HG03039 (cell line): ENCODE results near the gene RIPK3.
A peak's percentile ranks its signal among the peaks of the same experiment; 100 is the strongest.

ENCODE experiments used
- ATAC-seq: cut with Tn5 transposase; IDR thresholded peaks from one replicate; pipeline ENCODE4 v1.9.1; 2021; ENCODE audit warnings: mild to moderate bottlenecking, moderate library complexity; ENCODE audit not compliant: unreplicated experiment

RIPK3 gene

DNA sequence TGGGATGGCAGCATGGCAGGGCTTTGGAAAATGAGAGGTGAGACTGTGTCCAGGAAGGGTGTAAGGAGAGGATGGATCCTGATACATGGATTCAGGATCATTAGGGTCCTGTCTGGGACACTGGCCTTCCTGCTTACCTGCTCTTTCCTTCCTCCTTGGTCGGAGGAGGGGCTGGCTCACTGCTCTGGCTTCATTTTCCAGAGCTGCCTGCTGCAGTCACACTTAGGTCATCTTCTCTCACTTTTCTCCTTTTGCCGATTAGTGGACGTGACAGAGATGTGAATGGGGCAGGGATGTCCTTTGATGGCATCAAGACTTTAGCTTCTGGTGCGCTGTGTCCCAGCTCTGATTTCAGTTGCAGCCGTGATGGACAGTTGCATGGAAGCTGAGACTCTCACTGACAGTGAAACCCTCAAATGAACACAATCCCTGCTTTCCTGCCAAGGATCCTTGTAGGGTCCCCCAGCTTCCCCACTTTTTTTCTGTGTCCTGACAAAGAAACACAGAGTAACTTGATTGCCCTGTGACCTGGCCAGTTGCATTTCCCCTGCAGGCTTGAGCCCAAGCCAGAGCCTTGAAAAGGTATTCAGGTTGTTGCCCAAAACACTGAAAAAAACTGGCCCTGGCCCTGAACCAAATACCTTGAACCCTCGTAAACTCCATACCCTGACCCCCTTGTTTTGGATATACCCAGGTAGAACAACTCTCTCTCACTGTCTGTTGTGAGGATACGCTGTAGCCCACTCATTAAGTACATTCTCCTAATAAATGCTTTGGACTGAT, 31.3 kb downstream of the RIPK3 start:
- no peak for ATAC-seq

DNA sequence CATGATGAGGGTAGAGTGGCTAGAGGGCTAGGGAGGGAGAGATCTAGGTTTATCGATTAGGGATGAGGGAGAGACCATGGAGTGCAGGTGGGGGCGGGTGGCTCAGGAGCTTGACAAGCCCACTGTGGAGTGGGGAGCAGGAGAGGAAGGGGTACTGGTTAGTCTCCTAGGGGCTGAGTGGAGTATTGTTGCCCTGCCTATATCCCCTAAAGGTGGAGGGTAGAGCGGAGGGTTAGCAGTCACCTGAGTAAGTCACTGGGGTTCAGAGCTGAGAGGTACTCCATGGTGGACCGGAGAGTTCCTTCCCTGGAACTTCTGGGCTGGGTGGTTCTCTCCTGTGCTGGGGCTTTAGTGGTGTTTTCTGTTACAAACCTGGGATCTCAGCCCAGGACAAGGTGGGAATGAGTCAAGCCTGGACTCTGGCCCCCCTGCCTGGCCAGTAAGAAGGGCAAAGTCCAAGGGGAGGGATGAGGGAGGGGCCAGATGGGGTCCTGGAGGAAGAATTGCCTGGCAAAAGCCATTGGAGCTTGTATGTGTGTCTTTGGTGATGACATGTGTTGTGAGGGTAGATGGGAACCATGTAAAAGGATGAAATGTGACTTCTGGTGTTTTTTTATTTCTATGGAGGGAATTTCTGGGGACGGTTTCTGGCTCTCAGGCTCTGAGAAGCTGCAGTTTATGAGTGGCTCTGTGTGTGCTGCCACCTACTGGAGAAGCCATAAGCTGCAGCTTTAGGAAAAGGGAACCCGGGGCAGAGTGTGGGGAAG, 32.0 kb downstream of the RIPK3 start, which contains the start of gene CIDEB:
Gene CIDEB (minus strand): TSS at position 403 of the 767 bp plus-strand sequence. CDS start 119 bp downstream, at position 284.
- ATAC-seq: no peak

DNA sequence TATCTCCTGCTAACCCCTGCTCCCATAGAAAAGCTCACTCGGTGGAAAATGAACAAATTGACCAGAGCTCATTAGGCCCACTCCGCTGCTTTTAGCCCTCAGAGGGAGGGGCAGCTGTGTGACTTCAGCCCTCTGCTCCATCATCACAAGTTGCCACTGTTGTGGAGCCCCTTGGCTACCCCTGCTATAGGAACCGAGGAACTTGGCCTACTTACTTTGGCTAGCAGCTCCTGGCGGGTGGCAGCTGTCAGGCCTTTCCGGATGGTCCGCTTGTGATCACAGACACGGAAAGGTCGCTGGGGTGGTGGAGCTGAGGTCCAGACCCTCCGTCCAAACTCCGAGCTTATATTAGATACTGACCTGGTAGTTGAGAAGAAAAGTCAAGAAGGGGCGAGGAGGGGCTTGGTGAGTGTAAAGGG, 32.6 kb downstream of the RIPK3 start:
- no peak for ATAC-seq

DNA sequence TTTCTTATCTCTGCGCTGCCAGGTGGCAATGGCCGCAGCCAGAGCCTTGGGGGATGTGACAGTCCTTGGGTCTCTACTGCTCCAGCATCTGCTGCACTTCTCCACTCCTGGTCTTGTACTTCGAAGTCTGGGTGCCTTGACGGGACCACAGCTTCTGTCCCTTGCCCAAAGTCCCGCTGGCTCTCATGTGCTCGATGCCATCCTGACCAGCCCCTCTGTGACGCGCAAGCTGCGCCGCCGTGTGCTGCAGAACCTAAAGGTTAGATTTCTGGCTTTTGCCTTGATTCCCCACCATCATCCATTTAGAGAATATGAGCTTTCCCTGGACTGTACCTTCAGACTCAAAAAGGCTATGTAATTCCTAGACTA, 35.8 kb downstream of the RIPK3 start:
- ATAC-seq: no peak

DNA sequence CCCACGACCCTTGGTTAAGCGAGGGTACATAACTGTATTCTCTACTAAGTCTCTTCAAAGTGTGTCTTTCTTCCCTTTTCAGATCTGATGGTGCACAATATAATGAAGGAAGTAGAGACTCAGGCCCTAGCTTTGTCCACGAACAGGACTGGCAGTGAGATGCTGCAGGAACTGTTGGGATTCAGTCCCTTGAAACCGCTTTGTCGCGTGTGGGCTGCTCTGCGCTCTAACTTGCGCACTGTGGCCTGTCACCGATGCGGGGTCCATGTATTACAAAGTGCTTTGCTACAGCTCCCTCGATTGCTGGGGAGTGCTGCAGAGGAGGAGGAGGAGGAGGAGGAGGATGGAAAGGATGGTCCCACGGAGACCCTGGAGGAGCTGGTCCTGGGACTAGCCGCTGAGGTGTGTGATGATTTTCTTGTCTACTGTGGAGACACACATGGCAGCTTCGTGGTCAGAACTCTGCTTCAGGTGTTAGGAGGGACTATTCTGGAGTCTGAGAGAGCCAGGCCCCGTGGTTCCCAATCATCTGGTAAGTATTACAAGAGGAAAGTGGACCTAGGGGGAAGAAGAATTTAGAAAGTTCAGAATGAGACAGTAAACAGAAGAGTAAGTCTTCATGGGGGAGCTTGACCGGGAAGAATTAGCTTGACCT, 39.3 kb downstream of the RIPK3 start:
- ATAC-seq: no peak

DNA sequence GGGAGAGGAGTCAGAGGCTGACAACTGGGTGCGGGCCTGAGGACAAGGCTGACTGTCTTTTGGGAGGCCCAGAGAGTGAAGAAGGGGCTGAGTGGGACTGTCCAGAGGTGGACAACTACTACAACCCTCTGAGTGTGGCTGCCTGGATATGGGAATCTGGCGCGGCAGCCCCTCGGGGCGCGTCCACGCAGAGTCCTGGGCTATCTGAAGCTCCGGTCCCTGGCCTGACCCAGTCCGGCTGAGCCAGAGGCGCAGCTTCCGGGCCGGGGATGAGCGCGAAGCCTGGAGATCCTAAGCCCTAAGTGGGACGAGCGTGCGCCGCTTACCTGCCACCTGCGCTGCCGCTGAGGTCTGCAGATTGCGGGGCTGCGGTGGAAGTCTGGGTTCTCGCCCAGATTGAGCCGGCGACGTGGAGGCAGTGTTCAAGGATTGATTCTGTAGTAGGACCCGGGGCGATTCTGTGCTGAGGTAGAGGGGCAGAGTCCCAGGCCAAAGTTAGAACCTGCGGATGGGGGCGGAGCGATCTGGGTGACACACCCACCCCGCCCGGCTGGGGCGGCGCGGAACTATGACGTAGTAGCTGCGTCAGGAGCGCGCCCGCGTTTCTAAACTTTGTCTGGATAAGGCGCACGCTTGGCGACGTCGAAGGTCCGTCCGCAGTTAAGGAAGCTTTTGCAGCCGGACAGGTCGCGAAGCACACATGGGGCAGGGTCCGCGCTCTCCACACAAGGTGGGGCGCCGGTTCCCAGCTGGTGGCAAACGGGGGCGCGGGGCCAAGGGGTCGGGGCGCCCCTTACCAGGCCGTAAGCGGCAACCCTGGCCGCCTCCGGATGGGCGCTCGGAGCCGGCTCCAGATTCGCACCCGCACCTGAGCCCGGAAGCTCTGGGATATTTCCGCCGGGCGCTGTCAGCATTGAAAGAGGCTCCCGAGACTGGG, 40.3 kb downstream of the RIPK3 start, which contains the start of the genes DHRS1 and NOP9:
Gene DHRS1 (minus strand): TSS at position 526 of the 937 bp plus-strand sequence. CDS start 674 bp downstream, outside the sequence.
Gene NOP9 (plus strand): TSS at position 596 of the 937 bp plus-strand sequence. CDS start 105 bp downstream, at position 701.
- peak; percentile 59 for ATAC-seq

DNA sequence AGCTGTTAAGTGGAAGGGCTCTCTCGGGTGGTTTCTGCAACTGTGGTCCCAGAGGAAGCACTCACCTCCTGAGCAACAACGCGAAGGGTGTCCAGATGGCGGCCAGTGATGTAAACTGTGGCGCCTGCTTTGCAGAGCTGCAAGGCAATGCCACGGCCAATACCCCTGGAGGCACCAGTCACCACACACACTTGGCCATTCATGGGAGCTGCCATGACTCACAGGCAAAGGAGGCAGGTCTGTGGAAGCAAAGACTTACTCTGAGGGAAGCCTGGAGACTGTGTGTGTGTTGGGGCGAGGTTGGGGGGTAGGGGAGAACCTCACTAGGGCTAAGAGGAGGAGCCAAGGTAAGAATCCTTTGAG, 40.9 kb downstream of the RIPK3 start:
- ATAC-seq: no peak

DNA sequence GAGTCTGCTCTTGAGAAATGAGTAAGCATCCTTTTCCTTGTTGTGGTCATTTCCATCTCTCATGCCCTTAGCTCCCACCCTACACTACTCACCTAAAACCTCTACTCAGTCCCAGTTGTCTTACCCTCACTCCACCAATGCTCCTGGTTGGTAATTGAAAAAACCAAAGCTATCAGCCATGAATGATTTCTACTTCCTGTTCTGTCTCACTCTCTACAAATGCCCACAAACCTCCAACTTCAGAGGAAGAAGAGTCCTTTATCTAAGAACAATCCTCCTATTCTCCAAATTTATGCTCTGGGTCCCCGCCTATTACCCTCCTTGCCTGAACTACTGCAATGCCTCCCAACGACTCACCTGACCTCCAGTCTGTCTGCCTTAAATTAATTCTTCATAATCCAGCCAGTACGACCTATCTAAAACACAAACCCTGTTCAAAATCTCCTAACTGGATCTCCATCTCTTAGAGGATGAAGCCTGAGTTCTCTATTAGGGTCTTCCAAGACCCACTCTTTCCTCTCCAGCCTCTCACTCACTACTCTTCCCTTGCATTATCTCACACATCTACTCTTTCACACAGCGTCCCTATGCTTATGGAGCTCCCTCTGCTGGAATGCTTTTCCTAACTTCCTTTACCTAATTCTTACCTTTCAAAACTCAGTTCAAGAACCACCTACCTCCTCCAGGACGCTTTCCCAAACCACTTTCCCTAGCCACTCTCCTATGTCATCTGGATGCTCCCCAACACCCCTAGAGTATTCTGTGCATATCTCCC, 42.4 kb downstream of the RIPK3 start:
- no peak for ATAC-seq

DNA sequence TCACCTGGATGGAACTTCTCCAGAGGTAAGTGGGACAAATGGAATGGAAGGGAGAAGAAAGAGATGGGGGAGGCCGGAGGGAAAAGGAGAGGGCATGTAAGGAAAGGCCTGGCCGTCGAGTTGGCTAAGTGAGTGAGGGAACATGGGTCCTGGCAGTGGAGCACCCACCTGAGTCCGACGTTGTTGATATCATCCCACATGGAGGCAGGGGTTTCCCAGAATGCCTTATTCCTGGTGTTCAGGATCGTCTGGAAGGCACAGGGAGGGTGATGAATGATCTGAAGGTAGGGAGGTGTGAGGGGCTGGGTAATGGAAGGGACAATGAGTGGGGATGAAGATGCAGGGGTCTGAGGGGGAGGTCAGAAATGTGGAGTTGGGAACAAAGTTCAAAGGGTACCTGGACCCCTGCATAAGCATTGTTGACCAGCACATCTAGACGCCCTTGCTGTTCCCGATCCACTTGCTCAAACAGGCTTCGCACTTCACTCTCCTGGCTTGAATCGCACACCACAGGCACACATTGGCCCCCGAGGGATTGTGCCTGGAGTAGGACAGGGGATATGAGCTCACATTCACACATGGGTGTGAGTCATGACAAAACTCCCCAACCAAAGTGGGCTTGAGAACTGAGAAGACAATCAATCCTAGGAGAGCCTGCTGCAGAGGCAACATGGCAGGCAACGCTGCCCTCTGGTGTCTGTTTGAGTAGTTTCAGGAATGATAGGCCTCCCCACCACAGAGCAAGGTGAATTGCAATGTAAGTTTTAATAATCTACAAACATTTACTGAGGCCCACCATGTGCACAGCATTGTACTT, 43.2 kb downstream of the RIPK3 start:
- no peak for ATAC-seq

DNA sequence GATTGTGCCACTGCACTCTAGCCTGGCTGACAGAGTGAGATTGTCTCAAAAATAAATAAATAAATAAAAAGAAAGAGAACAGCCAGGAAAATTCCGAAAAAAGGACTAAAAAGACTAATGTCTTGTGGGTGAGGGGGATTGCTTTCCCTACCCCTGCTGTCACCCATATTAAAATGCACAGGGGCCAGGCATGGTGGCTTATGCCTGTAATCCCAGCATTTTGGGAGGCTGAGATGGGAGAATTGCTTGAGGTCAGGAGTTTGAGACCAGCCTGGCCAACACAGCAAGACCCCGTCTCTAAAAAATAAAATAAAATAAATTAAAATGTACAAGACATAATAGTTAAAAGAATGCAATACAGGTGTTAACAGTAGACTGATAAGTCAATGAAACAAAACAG, 46.3 kb downstream of the RIPK3 start:
- no peak for ATAC-seq

DNA sequence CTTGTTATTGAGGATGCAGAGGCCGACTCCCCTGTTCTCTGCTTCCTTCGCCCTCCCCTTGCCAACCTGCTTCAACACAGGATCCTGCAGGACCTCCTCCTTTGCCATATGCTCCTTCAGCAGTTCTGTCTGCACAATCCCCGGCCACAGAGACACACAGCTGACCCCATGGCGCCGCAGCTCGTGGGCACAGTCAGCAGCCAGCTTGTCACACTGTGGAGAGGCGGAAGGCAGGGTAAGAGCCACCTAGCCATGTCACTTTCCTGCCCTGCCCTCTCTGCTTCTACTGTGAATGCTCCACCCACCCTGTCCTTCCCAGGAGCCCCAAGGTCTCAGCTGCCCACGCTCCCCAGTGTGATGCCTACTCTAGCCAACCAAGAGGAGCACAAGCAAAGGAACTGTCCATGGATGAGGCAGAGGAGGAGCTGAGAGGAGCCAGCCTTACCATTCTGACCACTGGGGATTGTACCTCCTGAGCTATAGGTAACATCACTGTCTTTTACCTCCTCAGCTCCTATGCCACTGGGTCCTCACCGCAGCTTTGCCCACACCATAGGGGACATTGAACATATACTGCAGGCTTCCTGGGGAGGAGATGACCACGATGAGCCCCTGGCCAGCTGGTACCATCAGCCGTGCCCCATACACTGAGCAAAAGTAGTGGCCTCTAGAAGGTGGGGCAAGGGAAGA, 47.5 kb downstream of the RIPK3 start:
- no peak for ATAC-seq

DNA sequence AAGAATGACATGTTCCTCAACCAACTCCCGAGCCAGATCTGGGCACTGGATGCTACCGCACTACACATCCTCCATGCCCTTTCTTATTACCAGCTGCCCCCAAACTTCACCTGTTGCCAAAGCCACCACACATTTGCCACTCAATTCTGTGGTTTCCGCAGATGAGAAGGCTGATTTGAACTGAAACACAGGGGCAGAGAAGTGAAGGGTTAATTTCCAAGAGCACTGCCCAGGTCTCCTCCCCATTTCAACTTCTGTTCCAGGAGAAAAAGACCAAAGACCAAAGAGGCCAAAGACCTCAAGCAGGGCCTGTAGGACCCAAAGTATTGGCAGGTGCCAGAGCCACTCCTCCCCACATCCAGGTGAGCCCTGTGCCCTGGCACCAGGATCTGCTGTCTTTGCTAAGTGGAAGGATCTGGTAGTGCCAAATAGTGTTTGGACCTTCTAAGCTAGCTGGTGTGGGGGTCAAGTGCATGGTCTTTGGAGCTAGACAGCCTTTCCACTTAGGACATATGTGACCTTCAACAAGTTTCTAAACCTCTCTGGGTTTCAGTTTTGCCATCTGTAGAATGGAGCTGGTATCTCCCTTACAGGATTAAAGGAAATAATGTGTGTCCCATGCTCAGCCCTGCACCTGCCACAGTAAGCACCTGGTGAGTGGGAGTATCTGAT, 48.2 kb downstream of the RIPK3 start:
- ATAC-seq: no peak

DNA sequence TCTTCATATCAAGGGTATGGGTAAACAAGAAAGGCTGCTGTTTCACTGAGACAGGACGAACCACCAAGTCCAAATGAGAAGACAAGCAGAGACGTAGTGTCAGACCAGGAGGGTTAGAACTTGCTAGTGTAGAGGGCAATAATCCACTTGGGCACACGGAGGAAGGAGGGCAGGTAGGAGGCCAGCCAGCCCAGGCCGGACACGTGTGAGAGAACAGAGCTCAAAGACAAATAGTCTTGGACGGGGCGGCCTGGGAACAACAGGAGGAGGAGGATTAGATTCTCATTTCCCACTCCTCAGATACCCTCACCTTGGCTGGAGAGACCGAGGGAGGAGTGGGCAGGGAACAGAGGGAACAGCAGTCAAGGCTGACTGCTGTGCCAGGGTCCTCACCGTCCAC, 49.0 kb downstream of the RIPK3 start:
- no peak for ATAC-seq

DNA sequence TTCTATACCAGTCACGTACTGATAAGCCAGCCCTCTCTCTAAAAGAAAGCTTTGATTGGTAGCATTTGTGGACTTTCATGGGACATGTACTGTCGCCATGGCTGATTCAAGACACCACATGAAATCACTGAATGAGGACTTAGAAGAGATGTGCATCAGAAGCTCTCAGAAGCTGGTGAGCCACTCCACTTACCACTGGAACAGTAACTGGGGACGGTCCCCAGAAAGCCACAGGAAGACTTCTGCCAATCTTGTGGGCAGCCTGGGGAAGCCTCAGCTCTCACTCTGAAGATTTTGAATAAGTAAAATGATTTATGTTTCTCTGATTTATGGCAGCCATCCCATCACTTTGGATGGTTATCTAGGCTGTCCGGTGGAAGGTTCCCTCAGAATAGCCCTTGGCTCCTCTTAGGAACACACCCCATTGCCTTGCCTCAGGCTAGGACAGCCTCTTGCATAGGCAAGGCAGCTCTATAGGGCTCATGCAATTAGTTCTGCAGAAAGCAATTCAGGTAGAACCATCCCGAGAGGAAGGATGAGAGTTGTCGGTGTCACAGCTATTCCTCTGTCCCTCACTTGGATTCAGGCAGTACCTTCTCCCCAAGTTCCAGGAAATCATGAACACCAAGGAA, 50.0 kb downstream of the RIPK3 start:
- ATAC-seq: no peak

DNA sequence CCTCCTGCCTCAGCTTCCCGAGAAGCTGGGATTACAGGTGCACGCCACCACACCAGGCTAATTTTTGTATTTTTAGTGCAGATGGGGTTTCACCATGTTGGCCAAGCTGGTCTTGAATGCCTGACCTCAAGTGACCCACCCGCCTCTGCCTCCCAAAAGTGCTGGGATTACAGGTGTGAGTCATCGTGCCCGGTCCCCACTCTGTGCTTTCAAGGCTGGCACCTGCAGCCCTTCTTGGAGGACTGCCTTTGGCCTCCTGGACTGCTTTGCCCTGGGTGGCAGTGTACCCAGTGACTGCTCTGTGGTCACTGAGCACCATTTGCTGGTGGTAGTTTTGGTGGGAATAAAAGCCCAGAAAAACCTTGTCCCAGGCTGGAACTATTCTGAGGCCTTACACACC, 52.8 kb downstream of the RIPK3 start:
- ATAC-seq: no peak
